Measurements from ENCODE around the gene VAPB. TPM values are rescaled to one million over a fixed set of nuclear protein-coding genes. Genes with fewer than 3 reads are reported as not detected.
A peak's percentile ranks its signal among the peaks of the same experiment; 100 is the strongest.

Gene VAPB
- total RNA-seq, result 10 to 100 TPM; 57.4 to 63.5 TPM

- DNase-seq, result peak; percentile 95
- H3K27me3 ChIP-seq, result no peaks in the 10 kb centered on the region
- peak within 1 kb of the TSS; percentile 88 for H3K4me3 ChIP-seq
- intact Hi-C loops (cut with DNase I), result loop anchor here (2.0 kb wide), 1 partner anchor 78 kb away; no protein-coding TSS in a partner anchor
- peak within 1 kb of the TSS; percentile 83 for H3K27ac ChIP-seq
- peaks cover 21% of the 10 kb centered on the region for H3K4me1 ChIP-seq
- no peaks in the 10 kb centered on the region for H3K9me3 ChIP-seq
- H3K36me3 ChIP-seq, result no peaks in the 10 kb centered on the region
- peak within 1 kb of the TSS; percentile 72 to 93 for H3K9ac ChIP-seq (ENCODE audit: low read depth in 2 of 2, low read length in 2 of 2)
- TF ChIP-seq CTCF (IDR thresholded peaks at IDR 0.05), result no peak
These were observed at the start of gene VAPB for GRCh38 chr20:58388882-58389323. TSS of gene VAPB (plus strand) at chr20:58389229. CDS start at chr20:58389460, 231 bp downstream.

- H3K9me3 ChIP-seq, result no peaks in the 10 kb centered on the region
- no peaks in the 10 kb centered on the region for H3K4me1 ChIP-seq
- no peaks in the 10 kb centered on the region for H3K27me3 ChIP-seq
- no peak overlapping the region for H3K27ac ChIP-seq
- H3K9ac ChIP-seq (ENCODE audit: low read depth in 2 of 2, low read length in 2 of 2), result no peak overlapping the region
- TF ChIP-seq CTCF (IDR thresholded peaks at IDR 0.05), result no peak
- no peak for DNase-seq
- H3K4me3 ChIP-seq, result no peak overlapping the region
- intact Hi-C loops (cut with DNase I), result no loop called here
- no peaks in the 10 kb centered on the region for H3K36me3 ChIP-seq
These were observed 49.3 kb upstream of the VAPB start for GRCh38 chr20:58339741-58340140.

DNA sequence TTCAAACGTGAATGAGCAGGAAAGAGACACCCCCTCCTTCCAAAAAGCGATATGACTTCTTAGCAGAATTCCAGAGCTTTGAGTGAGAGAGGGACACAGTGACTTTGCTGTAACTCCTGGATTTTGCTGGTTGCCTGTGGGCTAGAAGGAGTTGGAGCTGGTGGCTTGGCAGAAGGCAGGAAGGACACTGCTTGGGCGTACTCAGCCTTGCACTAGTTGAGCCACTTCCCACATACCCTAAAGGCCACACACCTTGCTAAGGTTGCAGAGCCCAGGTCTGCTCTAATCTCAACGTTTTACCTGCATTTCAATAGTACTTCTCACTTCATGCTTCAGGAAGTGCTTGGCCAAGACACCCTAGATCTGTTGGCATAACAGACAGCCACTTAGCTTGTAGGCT, 48.9 kb upstream of the VAPB start:
- no peaks in the 10 kb centered on the region for H3K36me3 ChIP-seq
- no peaks in the 10 kb centered on the region for H3K4me1 ChIP-seq
- DNase-seq, result no peak
- H3K9ac ChIP-seq (ENCODE audit: low read depth in 2 of 2, low read length in 2 of 2), result no peak overlapping the region
- H3K9me3 ChIP-seq, result no peaks in the 10 kb centered on the region
- H3K27ac ChIP-seq, result no peak overlapping the region
- no peak overlapping the region for H3K4me3 ChIP-seq
- intact Hi-C loops (cut with DNase I), result no loop called here
- no peak for TF ChIP-seq CTCF (IDR thresholded peaks at IDR 0.05)
- H3K27me3 ChIP-seq, result no peaks in the 10 kb centered on the region

- intact Hi-C loops (cut with DNase I), result no loop called here
- H3K36me3 ChIP-seq, result no peaks in the 10 kb centered on the region
- no peaks in the 10 kb centered on the region for H3K9me3 ChIP-seq
- no peak for DNase-seq
- no peak for TF ChIP-seq CTCF (IDR thresholded peaks at IDR 0.05)
- no peaks in the 10 kb centered on the region for H3K27me3 ChIP-seq
- no peak overlapping the region for H3K4me3 ChIP-seq
- H3K9ac ChIP-seq (ENCODE audit: low read depth in 2 of 2, low read length in 2 of 2), result no peak overlapping the region
- no peaks in the 10 kb centered on the region for H3K4me1 ChIP-seq
- no peak overlapping the region for H3K27ac ChIP-seq
These were observed 48.2 kb upstream of the VAPB start for GRCh38 chr20:58340853-58341252.

DNA sequence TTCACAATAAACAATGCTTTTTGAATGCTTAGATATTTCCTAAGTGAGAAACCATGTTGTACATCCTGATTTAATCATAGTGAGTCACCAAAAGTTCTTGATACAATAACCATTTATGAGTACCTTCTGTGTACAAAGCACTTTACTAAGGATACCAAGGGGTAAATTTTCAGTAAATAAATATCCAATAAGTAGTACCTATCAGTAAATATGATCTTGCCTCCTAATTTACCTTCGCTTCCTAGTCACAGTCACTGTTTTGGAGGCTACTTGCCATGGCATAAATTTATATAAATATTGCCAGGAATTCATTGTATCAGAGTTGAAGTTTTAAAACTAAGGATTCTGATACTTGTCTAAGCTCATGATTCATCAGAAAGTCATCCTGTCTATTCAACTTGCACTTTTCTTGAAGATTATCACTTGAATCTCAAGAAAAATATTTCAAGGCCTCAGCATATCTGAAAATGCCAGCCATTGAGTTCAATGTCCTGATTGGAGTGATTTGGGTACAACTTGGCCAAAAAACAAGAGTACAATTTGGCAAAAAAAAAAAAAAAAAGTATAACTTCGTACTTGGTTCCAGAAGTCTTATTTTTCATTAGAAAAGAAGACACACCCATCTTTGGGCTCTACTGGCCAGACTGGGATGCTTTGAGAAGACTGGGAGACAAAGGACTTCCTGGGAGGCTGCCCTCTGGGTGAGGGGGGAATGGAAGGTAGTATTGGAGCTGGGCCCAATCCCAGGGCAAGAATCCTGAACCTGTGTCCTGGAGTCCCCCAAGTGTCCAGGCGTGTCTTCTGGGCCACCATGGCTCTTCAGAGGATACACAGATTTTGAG, 46.7 kb upstream of the VAPB start:
- no peak for DNase-seq
- no peak for TF ChIP-seq CTCF (IDR thresholded peaks at IDR 0.05)
- intact Hi-C loops (cut with DNase I), result no loop called here
- Histone ChIP-seq H3K9ac (ENCODE audit: low read depth in 2 of 2, low read length in 2 of 2) (no peak overlapping the region), H3K36me3 (no peaks in the 10 kb centered on the region), H3K27ac (no peak overlapping the region), H3K4me1 (no peaks in the 10 kb centered on the region), H3K4me3 (no peak overlapping the region), H3K27me3 (no peaks in the 10 kb centered on the region), H3K9me3 (no peaks in the 10 kb centered on the region)
